T-helper 22 cell (primary cell): Measurements from ENCODE around the gene CDK13.
"Not testable (repeated sequence)": the region's sequence is repeated elsewhere in the genome, so short reads cannot be mapped to it uniquely, and the experiment has no call there.

ENCODE experiments used
- DNase-seq: peaks from one replicate; pipeline ENCODE4 v3.0.0-alpha.2; 2020; ENCODE audit warnings: low read depth

CDK13 gene

DNA sequence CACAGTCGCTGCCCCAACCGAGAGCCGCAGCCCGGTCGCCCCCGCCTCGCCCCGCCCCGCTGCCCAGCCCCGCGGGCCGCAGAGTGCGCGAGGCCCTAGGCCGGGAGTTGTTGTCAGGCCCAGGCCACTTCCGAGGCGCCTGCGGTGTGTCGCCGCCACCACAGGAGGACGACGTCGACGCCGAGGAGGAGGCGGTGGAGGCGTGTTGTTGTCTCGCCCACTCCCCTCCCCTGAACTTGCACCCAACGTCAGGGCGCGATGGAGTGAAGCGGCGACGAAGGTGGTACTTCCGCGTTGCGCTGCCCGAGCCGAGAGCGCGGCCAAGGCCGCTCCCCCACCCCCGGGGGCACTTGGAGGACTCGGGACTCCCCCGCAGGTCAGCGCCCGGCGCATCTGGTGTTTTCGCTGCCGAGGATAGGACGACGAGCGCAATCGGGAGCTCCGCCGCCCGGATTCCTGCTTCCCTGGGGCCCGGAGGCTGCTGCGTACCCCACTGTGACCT is at the start of gene CDK13:
Gene CDK13, plus strand, starts transcription at position 286 of the 502 bp plus-strand sequence. CDS start 386 bp downstream, outside the sequence.
- DNase-seq: peak; percentile 92

DNA sequence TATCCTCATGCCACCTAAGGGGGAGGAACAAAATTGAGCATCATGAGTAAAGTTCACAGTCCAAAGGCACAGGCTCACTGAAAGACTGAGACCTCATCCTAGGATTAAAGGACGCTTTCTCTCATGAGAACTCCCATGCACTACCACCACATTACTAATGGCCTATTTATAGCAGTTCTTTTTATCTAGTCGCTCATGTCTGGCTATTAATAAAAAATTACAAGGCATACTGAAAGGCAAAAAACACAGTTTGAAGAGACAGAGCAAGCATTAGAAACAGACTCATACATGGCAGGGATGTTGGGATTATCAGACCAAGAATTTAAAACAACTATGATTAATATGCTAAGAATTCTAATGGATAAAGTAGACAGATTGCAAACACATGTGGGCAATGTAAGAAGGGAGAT is 46.0 kb upstream of the CDK13 start:
- DNase-seq: no peak

DNA sequence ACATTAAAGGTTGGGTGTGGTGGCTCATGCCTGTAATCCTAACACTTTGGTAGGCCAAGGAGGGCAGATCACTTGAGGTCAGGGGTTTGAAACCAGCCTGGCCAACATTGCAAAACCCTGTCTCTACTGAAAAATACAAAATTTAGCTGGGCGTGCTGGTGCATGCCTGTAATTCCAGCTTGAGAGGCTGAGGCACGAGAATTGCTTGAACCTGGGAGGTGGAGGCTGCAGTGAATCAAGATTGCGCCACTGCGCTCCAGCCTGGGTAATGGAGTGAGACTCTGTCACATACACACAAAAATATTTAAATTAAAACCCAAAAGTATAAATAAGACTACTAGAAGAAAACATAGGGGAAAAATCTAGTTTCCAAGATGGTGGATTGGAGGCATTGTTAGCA is 41.9 kb upstream of the CDK13 start:
- no peak for DNase-seq

DNA sequence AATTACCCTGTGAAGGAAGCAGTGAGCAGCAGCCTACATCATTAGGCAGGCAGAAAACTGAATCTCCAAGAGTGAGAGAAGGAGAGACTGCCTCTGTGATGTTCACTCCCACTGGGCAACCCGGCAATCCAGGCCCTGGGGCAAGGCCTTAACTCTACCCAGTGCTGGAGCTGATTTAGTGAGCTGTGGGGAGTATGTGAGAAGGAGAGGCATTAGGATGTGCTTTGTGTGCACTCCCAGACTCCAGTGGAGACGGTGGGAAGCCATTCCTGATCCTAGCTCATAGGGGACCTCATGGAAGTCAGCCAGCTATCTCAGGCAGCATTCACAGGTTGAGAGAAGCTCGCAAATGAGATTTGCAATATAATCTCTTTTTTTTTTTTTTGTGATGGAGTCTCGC is 41.1 kb upstream of the CDK13 start:
- DNase-seq: no peak

DNA sequence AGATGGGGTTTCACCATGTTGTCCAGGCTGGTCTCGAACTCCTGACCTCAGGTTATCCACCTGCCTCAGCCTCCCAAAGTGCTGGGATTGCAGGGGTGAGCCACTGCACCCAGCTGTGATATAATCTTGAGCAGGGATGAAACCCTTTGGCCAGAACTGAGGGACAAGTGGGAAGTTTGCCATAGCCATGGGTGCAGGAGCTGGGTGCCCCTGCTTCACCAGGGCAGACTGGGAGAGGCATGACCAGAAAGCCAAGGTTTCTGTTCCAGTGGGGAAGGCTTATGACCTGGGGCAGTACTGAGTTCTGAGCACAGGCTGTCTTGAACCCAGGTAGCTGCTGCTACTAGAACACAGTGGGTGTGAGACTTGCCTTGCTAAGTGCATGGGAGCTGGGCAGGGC is 40.5 kb upstream of the CDK13 start:
- DNase-seq: no peak

DNA sequence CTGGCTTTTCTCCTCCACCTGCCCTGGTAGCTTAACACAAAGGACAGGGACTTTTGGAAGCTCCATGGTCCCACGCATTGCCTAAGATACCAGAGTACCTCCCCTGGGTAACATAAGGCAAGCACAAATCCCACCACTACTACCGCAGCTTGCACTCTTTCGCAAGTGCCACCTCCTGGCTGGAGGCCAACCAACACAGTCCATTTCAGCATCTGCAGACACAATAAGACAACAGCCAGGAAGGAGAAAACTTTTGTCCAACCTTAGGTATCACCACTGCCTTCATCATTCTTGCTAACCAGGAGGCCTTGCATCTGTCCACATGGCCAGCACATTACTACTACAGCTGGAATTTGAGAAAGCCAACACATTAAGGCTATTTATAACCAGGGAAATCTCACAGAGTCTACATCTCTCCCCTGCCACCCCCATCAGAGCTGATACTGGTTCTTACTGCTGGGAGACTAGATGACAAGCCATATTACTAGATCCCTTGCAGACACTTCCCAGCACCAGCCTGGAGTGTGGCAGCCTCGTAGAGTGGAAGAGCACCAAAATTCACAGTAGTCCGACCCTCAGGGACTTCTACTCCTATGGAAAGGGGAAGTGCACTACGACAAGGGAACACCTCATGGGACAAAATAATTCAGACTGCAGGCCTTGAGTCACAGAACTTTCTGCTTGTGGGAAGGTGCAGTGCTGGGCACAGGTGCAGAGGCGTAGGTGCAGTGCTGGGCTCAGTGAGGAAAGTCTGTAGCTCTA is 39.8 kb upstream of the CDK13 start:
- no peak for DNase-seq

DNA sequence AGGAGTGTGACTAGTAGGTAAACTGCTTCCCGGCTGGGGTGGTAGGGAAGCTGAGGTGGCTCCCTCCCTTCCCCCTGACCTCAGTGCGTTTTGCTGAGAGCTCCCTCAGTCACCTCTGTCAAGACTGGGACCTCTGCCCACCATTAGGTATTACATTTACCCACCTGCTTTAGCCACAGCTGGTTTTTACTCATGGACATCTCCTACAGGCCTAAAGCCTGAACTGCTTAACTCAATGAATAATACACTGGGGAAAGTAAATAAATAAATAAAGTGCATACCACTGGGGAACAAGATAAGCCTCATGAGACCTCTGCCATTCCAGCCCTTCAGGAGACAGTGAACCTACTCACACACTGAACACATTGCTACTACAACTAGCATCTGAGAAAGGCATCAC is 38.9 kb upstream of the CDK13 start:
- DNase-seq: no peak

DNA sequence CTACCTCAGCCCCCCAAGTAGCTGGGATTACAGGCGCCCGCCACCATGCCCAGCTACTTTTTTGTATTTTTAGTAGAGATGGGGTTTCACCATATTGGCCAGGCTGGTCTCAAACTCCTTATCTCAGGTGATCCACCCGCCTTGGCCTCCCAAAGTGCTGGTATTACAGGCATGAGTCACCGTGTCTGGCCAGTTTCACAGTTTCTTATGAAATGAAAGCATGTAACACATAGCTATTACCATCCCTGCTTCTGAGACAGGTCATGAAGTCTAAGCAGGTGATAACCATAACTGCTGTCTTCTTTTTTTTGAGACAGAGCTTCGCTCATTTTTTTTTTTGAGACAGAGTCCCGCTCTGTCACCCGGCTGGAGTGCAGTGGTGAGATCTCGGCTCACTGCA is 34.2 kb upstream of the CDK13 start:
- not testable (repeated sequence) for DNase-seq

DNA sequence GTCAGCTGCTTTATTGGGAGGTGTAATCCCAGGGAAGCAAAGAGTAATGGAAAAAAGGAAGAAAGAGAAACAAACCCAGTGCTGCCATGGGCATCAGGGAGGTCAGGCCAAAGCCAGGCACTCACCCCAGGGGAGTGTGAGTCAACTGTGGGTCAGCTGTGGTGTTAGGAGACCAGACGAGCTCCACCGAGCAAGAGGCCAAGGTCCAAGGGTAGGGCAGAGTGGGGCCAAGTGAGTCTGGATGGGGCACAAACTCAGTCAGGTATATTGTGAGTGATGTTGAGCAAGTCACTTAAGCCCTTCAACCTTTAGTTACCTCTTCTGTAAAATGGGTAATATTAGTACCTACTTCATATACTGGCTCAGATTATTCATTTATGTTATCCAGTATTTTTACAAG is 30.4 kb upstream of the CDK13 start:
- DNase-seq: no peak

DNA sequence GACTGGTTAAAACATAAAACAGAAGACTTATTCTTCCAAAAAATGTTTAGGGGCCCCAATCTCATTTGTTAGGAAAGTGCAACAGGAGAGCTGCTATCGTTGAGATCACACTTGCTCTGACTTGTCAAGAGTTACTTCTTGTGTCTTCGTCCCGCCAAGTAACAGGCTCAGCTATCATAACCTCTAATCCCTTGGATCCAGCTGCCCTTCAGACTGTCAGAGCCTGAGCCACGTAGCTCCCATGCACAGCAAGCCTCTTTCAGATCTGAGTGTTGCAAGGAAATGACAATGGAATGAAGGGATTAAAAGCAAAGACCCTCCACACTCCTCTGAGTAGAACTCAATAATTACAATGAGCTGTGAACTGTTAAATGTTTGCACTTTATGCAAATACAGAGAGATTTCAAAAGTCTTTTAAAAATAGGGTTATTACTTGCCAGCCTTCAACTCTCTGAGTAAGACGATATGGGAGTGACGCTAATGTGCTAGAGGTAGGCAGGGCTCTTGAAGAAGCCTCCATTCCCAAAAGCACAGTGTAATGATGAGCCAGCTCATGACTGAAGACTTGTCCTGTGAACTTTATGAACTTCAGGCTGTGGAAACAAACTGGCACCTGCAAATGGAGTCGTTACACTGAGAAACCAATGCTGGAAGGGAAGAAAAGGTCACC is 28.4 kb upstream of the CDK13 start:
- no peak for DNase-seq

DNA sequence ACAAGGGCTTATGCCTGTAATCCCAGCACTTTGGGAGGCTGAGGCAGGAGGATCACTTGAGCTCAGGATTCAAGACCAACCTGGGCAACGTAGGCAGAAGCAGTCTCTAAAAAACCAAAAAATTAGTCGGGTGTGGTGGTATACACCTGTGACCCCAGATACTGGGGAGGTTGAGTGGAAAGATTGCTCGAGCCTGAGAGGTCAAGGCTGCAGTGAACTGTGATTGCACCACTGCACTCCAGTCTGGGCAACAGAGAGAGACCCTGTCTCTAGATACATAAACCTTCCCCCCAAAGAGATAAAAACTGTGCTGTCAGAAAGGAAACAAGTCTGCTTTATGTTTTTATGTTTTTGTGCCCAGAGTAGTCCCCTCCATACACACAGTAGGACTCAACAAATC is 27.5 kb upstream of the CDK13 start:
- no peak for DNase-seq

DNA sequence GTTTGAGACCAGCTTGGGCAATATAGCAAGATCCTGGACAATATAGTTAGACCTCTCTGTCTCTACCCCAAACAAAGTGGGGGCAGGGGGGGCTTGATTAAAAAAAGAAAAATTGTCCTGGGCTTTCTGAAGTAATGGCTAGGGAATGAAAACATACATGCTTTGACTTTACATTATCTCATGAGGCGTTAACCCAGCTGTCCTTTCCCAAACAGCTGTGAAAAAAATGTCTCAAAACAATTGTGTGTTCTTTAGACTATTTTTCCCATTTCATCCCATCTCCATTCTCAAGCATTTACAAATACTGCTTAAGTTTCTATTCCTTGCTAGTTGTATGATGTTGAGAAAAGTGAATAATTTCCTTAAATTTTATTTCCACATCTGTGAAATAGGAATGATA is 27.0 kb upstream of the CDK13 start:
- DNase-seq: no peak

DNA sequence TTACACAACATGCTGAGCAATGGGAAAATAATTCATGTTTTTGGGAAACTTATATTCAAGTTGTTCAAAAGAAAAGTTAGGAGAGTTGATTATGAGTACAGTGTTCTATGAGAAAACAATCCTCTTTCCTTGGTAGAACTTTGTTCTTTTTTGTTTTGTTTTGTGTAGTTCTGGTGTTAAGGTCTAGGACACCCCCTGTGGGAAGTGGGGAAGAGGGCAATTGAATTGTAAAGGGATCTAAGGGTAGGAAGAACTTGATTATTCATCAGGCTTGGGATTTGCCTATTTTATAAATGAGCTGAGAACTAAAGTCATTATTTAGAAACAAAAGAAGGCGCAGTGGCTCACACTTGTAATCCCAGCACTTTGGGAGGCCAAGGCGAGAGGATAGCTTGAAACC is 25.9 kb upstream of the CDK13 start:
- no peak for DNase-seq

DNA sequence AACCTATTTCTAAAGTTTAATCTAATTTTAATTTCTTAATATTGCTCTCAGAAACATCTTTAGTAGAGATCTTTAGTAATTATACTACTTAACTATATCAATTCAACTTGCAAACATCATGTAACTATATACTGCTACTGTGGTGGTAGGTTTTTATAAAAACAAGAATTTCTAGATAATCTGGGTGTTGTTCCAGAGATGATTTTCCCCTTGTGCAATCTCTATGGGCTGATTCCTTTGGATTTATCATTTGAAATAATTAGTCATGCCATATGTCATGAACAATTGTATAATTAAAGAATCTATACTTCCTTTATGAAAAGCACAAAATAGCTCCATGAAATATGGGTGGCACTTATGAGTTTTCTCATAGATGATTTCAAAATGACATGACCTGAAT is 23.9 kb upstream of the CDK13 start:
- DNase-seq: no peak

DNA sequence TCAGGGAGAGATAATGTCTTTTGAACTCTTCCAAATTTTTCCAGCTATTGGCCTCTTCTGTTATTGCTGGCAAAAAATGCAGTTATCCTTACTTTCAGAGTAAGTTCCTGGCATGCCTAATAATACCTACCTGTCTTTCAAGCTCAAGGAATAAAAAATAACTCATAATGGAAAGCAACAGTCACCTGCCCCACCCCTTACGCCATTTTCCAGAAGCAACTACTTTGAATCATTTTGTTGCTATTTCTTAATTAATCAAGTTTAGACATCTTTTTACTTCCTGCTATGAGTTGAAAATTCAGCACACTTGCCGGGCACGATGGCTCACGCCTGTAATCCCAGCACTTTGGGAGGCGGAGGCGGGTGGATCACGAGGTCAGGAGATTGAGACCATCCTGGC is 23.0 kb upstream of the CDK13 start:
- DNase-seq: no peak

DNA sequence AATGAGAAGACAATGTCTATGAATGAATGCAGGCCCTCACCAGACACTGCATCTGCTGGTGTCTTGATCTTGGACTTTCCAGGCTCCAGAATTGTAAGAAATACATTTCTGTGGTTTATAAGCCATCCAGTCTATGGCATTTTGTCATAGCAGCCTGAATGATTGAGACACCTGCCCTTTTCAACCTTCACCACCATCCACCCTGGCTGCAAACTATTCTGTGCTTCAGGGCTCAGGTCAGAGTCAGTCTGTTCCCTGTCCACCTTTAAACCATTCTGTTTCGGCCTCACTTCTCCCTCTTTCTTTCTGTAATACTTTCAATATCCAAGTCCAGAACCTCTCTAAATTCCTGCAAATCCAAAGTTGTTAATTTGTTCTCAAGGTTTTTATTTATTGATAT is 15.9 kb upstream of the CDK13 start:
- no peak for DNase-seq

DNA sequence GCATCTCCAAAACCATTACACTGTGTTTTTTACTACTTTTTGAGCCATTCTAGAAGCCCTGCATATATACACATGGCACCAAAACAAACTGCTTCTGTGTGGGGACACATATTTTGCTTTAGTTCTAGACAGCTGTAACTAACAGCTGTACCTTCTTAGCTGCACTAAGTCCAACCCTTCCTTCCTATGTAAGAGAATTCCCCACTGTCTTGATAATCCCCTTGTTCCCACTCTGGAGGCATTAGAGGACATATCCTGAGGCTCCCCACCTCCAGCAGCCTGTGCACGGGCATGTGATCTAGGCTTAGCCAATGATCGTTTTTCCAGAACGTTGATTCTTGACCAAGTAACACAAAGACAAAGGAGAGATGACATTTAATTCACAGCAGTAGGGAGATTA is 13.3 kb upstream of the CDK13 start:
- DNase-seq: no peak

DNA sequence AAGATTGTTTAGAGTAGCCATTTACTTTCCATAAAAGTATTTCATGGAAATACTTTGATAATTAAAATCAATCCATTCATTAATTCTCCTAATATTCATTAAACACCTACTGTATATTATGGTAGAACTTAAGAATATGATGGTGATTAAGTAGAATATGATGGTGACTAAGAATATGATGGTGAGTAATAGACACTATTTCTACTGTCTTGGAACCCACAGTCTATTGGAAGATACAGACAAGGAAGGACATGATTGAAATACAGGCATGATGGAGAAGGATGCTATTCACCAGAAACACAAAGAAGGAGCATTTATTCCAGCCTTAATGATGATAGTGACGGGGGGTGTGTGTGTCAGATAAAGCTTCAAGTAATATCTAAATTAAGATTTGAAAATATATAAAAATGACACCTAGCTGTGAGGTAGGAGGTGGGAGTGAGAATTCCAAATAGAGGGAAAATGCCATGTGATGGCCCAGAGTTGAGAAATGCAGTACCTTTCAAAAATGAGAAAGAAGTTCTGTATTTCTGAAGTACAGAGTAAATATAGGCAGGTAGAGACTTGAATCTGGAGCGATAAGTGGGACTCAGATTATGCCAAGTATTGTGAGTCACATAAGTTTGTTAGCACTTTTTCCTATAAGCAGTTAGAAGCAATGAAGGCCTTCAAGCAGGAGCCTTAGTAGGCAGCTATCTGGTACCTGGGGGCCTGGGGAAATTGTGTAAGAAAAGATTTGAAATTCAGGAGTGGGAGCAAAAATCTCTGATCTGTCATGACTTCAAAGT is 12.5 kb upstream of the CDK13 start:
- DNase-seq: no peak

DNA sequence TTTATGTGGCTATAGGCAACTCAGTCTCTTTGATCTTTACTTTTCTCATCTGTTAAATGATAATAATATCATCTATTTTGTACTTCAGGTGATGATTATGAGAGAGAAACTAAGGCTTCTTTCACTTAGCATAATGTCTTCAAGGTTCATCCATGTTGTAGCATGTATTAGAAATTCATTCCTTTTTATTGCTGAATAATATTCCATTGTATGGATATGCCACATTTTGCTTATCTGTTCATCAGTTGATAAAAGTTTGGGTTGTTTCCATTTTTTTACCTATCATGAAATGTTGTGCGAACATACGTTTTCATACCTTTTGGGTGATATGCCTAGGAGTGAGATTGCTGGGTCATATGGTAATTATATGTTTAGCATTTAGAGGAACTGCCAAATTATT is 7.2 kb upstream of the CDK13 start:
- no peak for DNase-seq

DNA sequence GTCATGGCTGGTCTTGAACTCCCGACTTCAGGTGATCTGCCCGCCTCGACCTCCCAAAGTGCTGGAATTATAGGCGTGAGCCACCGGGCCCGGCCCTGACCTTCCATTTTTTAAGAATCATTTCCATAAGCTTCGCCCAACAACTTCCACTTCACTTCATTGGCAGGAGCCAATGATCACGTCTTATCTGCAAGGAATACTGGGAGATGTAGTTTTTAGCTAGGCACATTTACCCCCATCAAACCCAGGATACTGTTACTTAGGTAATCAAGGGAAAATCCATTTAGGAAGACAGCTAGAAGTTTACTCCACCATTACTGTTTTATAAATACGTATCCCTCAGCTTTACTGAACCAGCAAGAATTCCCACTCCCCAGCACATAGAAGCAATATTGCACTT is 3.4 kb upstream of the CDK13 start:
- DNase-seq: no peak

DNA sequence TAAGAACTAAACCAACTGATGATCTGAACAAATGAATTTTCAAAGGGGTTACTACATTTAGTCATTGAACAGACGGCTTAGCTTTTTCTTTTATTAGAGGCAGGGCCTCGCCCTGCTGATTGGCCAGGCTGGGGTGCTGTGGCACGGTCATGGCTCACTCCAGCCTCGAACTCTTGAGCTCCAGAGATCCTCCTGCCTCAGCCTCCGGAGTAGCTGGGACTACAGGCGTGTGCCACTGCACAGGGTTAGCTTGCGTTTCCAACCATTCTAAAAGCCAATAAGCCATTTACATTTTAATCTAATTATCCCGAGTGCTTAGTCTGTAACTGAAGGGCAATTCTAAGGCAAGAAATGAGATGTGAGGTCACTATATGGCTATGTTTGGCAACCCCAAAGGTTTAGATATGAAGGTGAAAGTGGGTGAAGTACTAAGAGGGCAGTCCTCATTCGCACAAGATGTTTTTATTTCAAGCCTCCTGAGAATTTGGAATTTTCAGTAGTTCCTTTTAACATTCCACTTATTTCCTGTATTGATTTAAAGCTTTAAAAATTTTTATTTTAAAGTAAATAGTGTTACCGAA is 1.6 kb upstream of the CDK13 start:
- no peak for DNase-seq
